ENCODE measurements around the gene FLRT1.

The FLRT1 gene, protein sequence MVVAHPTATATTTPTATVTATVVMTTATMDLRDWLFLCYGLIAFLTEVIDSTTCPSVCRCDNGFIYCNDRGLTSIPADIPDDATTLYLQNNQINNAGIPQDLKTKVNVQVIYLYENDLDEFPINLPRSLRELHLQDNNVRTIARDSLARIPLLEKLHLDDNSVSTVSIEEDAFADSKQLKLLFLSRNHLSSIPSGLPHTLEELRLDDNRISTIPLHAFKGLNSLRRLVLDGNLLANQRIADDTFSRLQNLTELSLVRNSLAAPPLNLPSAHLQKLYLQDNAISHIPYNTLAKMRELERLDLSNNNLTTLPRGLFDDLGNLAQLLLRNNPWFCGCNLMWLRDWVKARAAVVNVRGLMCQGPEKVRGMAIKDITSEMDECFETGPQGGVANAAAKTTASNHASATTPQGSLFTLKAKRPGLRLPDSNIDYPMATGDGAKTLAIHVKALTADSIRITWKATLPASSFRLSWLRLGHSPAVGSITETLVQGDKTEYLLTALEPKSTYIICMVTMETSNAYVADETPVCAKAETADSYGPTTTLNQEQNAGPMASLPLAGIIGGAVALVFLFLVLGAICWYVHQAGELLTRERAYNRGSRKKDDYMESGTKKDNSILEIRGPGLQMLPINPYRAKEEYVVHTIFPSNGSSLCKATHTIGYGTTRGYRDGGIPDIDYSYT

DNA sequence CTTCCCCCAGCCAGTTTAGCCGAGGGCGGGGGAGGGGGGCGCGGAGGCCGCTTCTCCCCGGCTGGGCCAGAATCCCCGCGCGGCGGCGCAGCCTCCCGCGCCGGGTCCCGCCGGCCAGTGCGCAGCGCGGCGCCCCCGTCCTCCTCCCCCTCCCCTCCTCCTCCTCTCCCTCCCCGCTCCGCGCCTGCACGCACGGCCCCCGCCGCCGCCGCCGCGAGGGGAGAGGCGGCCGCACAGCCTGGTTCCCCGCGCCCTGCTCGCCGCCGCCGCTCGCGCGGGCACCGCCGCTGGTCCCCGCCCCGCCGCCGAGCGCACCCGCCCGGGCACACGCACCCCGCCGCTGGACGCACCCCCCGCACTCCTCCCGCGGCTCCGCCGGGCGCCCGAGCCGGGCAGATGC is at the start of gene FLRT1:
TSS of gene FLRT1 (plus strand) at position 356 of the 400 bp plus-strand sequence. CDS start 80,337 bp downstream, outside the sequence.
- no peak for DNase-seq

- peak; percentile 85 for DNase-seq
Measured at GRCh38 chr11:63986156-63986931, 49.4 kb upstream of the FLRT1 start, which contains the start of gene OTUB1. TSS of gene OTUB1 (plus strand) at chr11:63986438. CDS start at chr11:63986457, 19 bp downstream.

- DNase-seq = no peak
Measured at GRCh38 chr11:63986932-63987513, 48.7 kb upstream of the FLRT1 start.

- no peak for DNase-seq
Measured at GRCh38 chr11:63991558-63991957, 44.2 kb upstream of the FLRT1 start.

DNA sequence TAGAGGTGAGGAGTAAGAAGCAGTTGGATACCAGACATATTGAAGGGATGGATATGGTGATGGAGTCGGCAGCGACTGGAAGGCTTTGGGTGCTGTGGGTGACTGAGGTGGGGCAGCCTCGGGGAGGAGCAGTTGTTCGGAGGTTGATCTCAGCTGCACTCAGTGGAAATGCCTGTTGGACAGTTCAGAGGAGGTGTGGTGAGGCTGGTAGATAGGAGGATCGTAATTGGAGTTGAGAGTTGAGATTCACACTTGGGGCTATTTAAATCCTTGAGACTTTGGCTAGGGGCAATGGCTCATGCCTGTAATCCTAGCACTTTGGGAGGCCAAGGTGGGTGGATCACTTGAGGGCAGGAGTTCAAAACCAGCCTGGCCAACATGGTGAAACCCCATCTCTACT is 42.6 kb upstream of the FLRT1 start:
- DNase-seq = no peak

GRCh38 chr11:63993993-63994392 is 41.7 kb upstream of the FLRT1 start:
- no peak for DNase-seq

DNA sequence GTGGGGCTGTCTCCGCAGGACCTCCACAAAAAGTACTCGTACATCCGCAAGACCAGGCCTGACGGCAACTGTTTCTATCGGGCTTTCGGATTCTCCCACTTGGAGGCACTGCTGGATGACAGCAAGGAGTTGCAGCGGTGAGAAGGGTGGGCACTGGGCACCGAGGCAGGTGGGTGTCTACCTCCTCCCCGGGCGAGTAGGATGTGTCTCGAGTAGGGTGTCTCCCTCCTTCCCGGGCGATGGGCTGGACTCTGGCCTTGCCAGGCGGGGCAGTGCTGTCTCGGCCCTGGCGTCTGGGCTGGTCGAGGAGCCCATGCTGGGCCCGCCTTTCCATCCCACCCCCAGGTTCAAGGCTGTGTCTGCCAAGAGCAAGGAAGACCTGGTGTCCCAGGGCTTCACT is 39.2 kb upstream of the FLRT1 start:
- no peak for DNase-seq

DNA sequence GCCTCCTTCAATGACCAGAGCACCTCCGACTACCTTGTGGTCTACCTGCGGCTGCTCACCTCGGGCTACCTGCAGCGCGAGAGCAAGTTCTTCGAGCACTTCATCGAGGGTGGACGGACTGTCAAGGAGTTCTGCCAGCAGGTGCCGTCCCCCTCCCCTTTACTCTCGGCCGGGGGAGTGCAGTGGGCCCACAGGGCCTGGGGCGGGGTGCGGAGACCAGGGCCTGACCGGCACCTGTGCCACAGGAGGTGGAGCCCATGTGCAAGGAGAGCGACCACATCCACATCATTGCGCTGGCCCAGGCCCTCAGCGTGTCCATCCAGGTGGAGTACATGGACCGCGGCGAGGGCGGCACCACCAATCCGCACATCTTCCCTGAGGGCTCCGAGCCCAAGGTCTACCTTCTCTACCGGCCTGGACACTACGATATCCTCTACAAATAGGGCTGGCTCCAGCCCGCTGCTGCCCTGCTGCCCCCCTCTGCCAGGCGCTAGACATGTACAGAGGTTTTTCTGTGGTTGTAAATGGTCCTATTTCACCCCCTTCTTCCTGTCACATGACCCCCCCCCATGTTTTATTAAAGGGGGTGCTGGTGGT is 38.5 kb upstream of the FLRT1 start:
- no peak for DNase-seq

DNA sequence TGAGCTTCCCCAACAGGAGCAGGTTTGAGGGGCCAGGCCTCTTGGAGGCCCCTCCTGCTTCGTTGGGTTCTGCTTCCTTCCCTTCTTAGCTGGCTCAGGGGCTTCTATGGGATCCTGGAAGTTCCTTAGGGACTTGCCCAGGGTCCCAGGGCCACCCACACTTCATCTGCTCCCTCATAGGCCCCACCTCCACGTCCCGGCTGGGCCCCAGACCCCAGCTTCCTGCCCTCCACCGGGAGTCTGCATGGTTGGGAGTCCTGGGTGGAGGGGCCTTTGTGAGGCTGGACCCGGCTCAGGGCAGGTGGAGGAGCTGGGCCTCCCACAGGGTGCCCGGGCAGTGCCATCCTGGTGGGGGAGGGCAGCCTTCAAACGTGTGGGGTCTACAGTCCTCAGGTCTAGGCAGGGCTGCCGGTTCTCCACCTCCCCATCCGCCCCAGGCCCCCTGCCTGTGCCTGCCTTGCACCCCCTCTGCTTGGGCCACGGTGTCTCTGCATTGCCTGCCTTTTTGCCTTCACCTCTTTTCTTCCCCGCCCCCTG is 37.9 kb upstream of the FLRT1 start:
- DNase-seq = no peak

DNA sequence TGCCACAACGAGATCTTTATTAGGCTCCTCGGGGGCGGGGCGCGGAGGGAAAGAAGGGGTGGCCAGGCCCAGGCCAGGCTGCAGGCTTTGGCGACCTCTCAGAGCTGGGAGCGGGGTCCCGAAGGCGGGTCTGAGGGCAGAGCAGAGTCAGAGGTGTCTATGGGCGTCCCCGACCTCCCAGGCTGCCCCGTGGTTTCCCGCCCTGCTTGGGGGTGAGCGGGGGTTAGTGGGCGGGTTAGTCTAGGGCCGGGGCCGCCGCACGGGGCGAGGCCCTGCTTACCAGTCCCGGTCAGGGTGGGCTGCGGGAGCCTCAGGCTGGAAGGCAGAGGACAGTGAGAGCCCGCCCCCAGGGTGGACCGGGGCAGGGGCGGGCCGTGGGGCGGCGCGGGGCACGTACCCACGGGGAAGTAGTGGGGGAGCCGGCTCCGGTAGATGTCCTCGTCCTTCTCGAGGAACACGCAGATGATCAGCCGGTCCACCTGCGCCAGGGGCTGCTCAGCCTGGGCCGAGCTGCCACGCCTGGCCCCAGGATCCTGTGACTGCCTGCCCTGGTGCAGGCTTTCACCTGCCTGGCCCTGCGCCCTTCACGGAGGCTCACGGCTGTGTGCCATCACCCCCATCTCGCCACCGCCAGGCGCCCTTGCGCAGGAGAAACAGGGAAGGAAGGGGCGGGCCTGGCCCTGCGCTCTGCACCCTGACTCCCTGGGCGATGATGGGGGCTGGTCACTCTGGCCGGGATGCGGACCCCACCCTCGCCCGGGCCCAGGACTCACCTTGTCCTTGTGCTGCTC is 37.0 kb upstream of the FLRT1 start:
- no peak for DNase-seq

- peak; percentile 64 for DNase-seq
Measured at GRCh38 chr11:63999349-64000025, 36.2 kb upstream of the FLRT1 start.

DNA sequence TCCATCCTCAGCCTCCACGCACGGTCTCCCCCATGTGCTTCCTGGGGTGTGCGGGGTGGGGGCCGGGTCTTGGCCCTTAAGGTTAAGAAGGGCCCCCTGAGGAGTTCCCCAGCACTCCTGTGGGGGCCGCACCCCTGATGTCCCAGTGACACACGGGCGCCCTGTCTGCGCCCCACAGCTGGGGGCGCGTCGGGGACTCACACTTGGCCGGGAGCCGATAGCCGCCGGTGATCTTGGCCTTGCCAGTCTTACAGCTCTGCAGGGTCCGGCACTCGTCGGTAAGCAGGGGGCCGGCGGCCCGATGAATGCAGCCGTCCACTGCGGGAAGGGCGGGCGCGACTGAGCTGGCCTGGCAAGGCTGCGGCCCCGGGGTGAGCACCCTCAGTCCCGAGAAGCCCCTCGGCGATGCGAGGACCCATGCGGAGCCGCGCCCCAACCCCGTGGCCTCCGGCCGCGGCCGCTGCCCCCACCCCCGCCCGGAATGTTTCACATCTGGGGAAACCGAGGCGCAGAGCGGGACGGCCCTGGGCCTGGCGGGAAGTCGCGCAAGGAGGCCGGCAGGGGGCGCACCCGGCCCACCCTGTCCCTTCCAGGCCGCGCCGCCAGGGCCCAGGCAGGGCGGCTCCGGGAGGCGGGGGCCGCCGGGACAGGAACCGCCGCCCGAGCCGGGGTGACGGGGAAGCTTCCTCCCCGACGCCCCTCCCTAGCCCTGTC is 35.5 kb upstream of the FLRT1 start:
- peak; percentile 77 for DNase-seq

- DNase-seq = no peak
Measured at GRCh38 chr11:64000740-64001483, 34.8 kb upstream of the FLRT1 start.

DNA sequence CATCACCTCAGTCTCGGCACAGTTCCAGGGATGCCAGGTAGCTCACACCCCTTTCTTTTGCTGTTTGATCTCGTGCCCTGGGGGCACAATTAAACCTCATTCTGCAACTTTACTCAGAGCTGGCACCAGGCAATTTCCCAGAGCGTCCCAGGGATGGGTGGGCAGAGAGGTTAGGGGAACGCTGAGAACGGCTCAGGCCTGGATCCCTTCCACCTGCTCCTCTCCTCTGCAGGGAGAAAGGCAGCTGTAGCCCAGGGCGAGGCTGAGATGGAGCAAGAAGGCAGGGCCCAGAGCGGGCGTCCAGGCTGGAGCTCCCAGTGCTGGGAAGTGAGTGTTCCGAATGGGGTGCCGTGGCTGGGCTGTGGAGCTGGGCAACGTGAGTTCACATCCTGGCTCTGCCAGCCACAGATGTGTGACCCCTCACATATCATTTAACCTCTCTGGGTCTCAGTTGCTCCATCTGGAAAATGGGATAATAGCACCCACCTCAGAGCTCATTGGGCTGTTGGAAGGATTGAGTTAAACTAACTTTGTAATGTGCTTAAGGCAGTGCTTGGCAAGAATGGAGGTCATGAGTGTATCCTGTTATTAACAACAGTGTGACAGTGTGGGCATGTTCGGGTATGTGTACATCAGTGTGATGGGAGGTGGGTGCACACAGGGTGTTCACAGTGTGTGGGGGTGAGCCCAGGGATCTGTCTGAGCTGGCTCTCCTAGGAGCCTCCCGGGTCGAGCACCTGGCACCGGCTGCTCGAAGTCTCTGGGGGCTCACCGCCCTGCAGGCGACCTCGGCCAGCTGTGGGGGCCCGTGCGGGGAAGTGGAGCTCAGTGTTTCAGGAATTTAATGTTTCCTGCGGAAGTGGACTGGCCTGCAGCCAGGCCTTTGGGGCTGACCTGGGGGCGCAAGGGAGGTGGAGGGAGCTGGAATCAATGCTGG is 34.0 kb upstream of the FLRT1 start:
- DNase-seq = no peak

- no peak for DNase-seq
Measured at GRCh38 chr11:64003807-64004589, 31.7 kb upstream of the FLRT1 start.

DNA sequence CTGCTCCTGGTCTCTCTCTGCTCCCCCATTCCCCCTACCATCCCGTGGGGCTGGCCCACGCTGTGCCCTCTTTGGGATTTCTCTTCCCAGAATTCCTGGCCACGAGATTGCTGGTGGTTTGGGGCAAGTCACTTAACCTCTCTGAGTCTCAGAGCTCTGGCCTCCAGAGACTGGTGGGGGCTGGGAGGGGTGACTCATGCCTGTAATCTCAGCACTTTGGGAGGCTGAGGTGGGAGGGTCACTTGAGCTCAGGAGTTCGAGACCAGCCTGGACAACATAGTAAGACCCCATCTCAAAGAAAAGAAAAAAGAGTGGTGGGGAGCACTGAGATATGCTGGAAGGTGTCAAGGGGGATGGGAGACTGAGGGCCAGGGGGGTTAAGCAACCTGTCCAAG is 31.1 kb upstream of the FLRT1 start:
- no peak for DNase-seq

DNA sequence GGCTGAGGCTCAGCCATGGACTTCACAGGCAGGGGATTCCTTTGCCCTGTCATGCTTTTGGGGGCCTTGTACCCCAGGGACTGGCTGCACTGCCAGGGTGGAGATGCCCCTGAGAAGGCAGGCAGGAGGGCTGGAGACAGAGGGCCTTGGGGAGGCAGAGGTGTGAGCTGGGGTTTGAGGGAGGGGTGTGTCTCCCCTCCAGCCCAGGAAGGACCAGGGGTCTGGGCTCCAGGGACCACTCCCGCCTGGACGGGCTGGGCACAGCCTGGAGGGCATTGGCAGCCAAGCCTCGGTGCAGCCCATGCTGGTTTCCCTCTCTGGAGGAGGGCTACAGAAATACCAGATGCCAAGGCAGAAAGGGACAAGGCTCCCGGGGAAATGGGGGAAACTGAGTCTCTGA is 30.0 kb upstream of the FLRT1 start:
- no peak for DNase-seq

DNA sequence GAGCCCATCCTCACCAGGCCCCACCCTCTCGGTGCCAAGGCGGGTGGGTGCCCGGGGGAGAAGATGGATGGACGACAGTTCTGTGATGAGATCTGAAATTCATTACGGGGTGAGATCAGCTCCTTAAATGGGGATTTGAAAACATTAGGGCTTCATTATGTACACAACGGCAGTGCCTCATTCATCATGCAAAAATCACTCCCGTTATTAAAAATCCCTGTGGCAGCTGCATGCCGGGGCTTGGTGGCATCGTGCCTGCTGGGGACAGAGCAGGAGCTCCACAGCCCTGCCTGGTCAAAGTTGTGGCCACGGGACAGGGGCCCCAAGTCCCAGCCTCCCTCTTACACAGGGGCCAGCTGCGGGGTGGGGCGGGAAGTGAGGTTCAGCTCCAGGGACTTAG is 29.3 kb upstream of the FLRT1 start:
- no peak for DNase-seq
